Measurements from ENCODE around the gene SMG6. TPM values are rescaled to one million over a fixed set of nuclear protein-coding genes. Genes with fewer than 3 reads are reported as not detected.

Gene SMG6
- total and polyA plus RNA-seq, 2 donors (not counting 1 experiment from before 2014, with no cell fraction given) = 10.6 to 35.5 TPM

DNA sequence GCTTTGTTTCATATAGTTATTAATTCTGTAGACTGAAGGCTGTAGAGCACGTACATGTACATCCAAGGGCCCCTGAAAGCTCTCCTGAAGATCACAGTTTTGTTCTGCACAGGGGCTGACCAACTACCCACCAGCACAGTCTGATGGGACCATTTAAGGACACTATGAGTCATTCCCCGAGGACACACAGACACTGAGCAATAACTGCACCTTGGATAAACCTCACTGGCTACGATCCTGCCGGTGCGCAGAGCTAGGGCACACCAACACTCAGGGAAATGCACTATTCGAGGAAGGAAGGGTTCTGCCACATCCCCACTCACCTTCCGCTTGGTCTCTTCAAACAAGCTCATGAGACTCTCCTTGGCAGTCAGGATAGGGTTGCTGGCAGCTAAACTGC is 20.3 kb downstream of the SMG6 start:
- no peak overlapping the region for H3K4me2 ChIP-seq (replicated peaks; ENCODE audit: low read depth, low read length, poor library complexity, severe bottlenecking)
- no peak for ATAC-seq (ENCODE audit: low read depth)
- H3K9me3 Mint-ChIP-seq (ENCODE audit: insufficient read depth) = no peaks in the 10 kb centered on the region
- H3K27ac Mint-ChIP-seq = peak overlapping the region; percentile 32
- H3K79me2 ChIP-seq (ENCODE audit: control insufficient read depth, insufficient read depth, low read length) = peaks cover 7% of the 10 kb centered on the region
- no peak for TF ChIP-seq EZH2 (IDR thresholded peaks at IDR 0.05; ENCODE audit: borderline replicate concordance, insufficient read depth, low read depth, low read length, poor library complexity, severe bottlenecking)
- TF ChIP-seq CTCF (IDR thresholded peaks at IDR 0.05) = no peak
- H3K9me3 ChIP-seq (ENCODE audit: control extremely low read depth in 1 of 3, control insufficient read depth in 2 of 3, insufficient read depth in 1 of 3, low read length in 2 of 3) = no peaks in the 10 kb centered on the region
- POLR2A ChIA-PET = no interaction called here
- H3K4me1 ChIP-seq (ENCODE audit: control insufficient read depth in 2 of 2, insufficient read depth in 2 of 2, low read length in 2 of 2) = no peaks in the 10 kb centered on the region
- no peak overlapping the region for H3K27ac ChIP-seq (ENCODE audit: low read length in 2 of 2)
- intact Hi-C loops (cut with micrococcal nuclease) = loop anchor here (10.0 kb wide), 1 partner anchor 399 kb away; no protein-coding TSS in a partner anchor
- H3K4me1 Mint-ChIP-seq = no peaks in the 10 kb centered on the region
- no peaks in the 10 kb centered on the region for H3K27me3 ChIP-seq (replicated peaks in 1 of 4; ENCODE audit: control extremely low read depth in 1 of 4, control insufficient read depth in 3 of 4, insufficient read depth in 4 of 4, low read length in 3 of 4)
- H3K4me3 ChIP-seq (ENCODE audit: control extremely low read depth in 1 of 5, extremely low read depth in 1 of 5, insufficient read depth in 1 of 5, low read depth in 2 of 5, low read length in 4 of 5) = no peak overlapping the region
- H3K27me3 Mint-ChIP-seq = no peaks in the 10 kb centered on the region
- no peak for DNase-seq
- no peak overlapping the region for H3K4me3 Mint-ChIP-seq
- H3K9ac ChIP-seq (ENCODE audit: low read length) = no peak overlapping the region
- H3K36me3 ChIP-seq (replicated peaks in 1 of 2; ENCODE audit: control extremely low read depth in 1 of 2, control insufficient read depth in 1 of 2, extremely low read depth in 1 of 2, insufficient read depth in 2 of 2, low read length in 1 of 2) = peaks cover 25 to 60% of the 10 kb centered on the region in 2 experiments
- CTCF ChIA-PET = interaction anchor here (0.6 to 4.3 kb wide), 18 partner anchors 9 to 401 kb away, joined by 3 to 35 read pairs (median 4); partner anchors contain the start of genes HIC1, SMG6, SRR and TSR1
- H4K20me1 ChIP-seq (ENCODE audit: control insufficient read depth, insufficient read depth, low read length, poor library complexity, severe bottlenecking) = no peaks in the 10 kb centered on the region
- WGBS (ENCODE audit: insufficient coverage) = 96% methylated on average over 7 of the region's 7 CpGs
- H2AFZ ChIP-seq (ENCODE audit: insufficient read depth, low read depth, low read length, poor library complexity, severe bottlenecking) = no peak overlapping the region

- ATAC-seq (ENCODE audit: low read depth) (peak; percentile 41), DNase-seq (peak; percentile 71)
- Histone ChIP-seq H2AFZ (ENCODE audit: insufficient read depth, low read depth, low read length, poor library complexity, severe bottlenecking) (no peak overlapping the region), H3K4me2 (replicated peaks; ENCODE audit: low read depth, low read length, poor library complexity, severe bottlenecking) (no peak overlapping the region), H3K27me3 (replicated peaks in 1 of 4; ENCODE audit: control extremely low read depth in 1 of 4, control insufficient read depth in 3 of 4, insufficient read depth in 4 of 4, low read length in 3 of 4) (no peaks in the 10 kb centered on the region), H4K20me1 (ENCODE audit: control insufficient read depth, insufficient read depth, low read length, poor library complexity, severe bottlenecking) (no peaks in the 10 kb centered on the region), H3K79me2 (ENCODE audit: control insufficient read depth, insufficient read depth, low read length) (peaks cover 7% of the 10 kb centered on the region), H3K9ac (ENCODE audit: low read length) (no peak overlapping the region), H3K4me3 (ENCODE audit: control extremely low read depth in 1 of 5, extremely low read depth in 1 of 5, insufficient read depth in 1 of 5, low read depth in 2 of 5, low read length in 4 of 5) (no peak overlapping the region), H3K36me3 (replicated peaks in 1 of 2; ENCODE audit: control extremely low read depth in 1 of 2, control insufficient read depth in 1 of 2, extremely low read depth in 1 of 2, insufficient read depth in 2 of 2, low read length in 1 of 2) (peaks cover 25 to 51% of the 10 kb centered on the region in 2 experiments), H3K27ac (ENCODE audit: low read length in 2 of 2) (no peak overlapping the region), H3K4me1 (ENCODE audit: control insufficient read depth in 2 of 2, insufficient read depth in 2 of 2, low read length in 2 of 2) (no peaks in the 10 kb centered on the region), H3K9me3 (ENCODE audit: control extremely low read depth in 1 of 3, control insufficient read depth in 2 of 3, insufficient read depth in 1 of 3, low read length in 2 of 3) (no peaks in the 10 kb centered on the region)
- WGBS (ENCODE audit: insufficient coverage) = 95% methylated on average over 4 of the region's 7 CpGs
- ChIA-PET POLR2A (no interaction called here), CTCF (interaction anchor here (0.7 to 4.3 kb wide), 16 partner anchors 12 to 400 kb away, joined by 3 to 35 read pairs (median 4); partner anchors contain the start of genes HIC1, SMG6, SRR and TSR1)
- H3K9me3 Mint-ChIP-seq (ENCODE audit: insufficient read depth) = no peaks in the 10 kb centered on the region
- peak overlapping the region; percentile 46 for H3K27ac Mint-ChIP-seq
- intact Hi-C loops (cut with micrococcal nuclease) = loop anchor here (1.0 to 10.0 kb wide), 3 partner anchors 224 to 398 kb away; no protein-coding TSS in a partner anchor
- H3K4me1 Mint-ChIP-seq = no peaks in the 10 kb centered on the region
- H3K4me3 Mint-ChIP-seq = no peak overlapping the region
- H3K27me3 Mint-ChIP-seq = no peaks in the 10 kb centered on the region
- peak; percentile 79 for TF ChIP-seq CTCF (IDR thresholded peaks at IDR 0.05)
- TF ChIP-seq EZH2 (IDR thresholded peaks at IDR 0.05; ENCODE audit: borderline replicate concordance, insufficient read depth, low read depth, low read length, poor library complexity, severe bottlenecking) = no peak
These were observed 21.2 kb downstream of the SMG6 start for GRCh38 chr17:2282297-2282873.

All from B cell (primary cell).